ENCODE results near the gene GBF1.
"Not testable (repeated sequence)": the region's sequence is repeated elsewhere in the genome, so short reads cannot be mapped to it uniquely, and the experiment has no call there.

GBF1 gene

GRCh38 chr10:102231357-102232318 lies 13.7 kb upstream of the GBF1 start:
- peak; percentile 72 for DNase-seq

DNA sequence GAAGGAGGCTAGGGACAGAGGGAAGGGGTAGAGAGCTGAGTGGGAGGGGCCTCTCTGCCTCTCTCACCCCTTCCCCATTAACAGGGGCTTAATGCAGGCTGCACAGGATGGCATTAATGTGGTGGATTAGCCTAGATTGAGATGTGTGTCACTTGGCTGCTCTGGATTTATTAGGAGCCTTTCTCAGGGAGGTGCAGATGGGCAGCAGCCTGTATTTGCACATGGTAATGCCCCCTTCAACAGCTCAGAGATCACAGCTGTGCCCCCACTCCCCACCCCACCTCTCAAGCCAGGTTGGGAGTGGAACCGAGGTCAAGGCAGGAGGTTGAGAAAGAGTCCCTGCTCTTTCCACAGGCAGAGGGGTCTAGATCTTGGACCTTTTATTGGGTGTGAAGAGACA lies 11.3 kb upstream of the GBF1 start:
- no peak for DNase-seq

DNA sequence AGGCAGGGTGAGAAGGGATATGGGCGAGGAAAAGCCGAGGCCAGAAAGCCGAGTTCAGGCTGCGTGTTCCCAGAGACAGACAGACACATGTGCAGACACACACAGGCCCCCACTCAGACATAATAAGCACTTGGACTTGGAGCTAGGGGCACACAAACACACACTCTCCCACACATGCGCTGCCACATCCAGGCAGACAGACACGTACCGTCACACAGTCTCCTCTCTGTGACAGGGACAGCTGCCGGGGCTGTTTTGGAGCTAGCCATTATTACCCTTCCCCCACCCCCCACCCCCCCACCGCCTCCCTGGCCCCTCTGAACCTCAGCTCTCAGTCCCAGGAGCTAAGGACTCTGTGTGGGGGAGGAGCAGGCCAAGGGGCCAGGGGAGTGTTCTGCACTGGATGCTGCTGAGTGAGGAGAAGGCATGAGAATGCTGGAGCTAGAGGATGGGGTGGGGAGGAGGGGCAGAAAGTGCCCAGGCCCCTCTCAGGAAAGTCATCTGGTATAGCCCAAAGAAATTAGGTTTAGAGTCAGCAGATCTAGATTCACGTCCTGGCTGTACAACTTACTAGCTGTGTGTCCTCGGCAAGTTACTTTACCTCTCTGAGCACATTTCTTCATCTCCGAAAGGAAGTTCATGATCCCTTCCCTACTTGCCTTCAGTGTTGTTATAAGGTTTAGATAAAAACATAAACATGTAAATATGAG lies 10.3 kb upstream of the GBF1 start:
- no peak for DNase-seq

DNA sequence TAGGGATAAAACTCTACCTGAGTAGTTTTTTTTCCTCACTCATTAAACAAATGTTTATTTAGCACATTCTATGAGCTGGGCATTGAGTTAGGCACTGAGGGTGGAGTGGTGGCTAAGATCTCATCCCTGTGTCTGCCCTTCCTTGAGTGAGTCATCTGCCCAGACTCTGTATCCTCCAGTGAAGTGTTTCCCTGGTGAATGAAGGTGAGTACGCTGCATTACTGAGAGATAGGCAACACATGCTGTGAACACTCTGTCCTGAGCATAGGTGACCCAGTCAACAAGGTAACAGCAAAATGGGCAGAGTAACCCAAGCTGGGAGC lies 9.8 kb upstream of the GBF1 start:
- DNase-seq: no peak

GRCh38 chr10:102236006-102236405 lies 9.3 kb upstream of the GBF1 start:
- DNase-seq: no peak

DNA sequence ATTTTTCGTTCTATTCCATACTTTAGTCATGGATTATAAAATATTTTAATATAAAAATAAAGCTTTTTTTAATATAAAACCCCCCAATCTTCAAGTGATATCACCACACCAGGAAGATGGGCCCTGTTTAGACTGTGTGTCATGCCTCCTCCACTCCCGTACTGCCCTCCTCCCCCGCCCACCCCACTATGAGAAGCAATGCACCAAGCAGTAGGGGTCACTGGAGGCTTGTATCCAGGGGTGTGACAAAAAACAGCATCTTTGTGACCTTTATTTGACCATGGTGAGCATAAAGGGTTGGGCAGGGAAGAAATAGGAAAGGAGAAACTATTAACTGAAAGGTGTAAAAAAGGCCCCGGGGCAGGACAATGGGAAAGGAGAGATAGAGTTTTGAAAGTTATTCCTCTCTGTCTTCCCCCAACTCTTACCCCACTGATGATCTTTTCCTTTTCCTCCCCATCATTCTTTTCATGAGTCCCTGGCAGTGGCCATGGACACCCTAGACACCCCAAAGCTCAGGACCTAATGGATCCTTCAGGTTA lies 7.5 kb upstream of the GBF1 start:
- no peak for DNase-seq

GRCh38 chr10:102240467-102241031 lies 4.8 kb upstream of the GBF1 start:
- no peak for DNase-seq

- DNase-seq: no peak
Measured at GRCh38 chr10:102241032-102241443, 4.3 kb upstream of the GBF1 start.

GRCh38 chr10:102241444-102242117 lies 3.8 kb upstream of the GBF1 start, which contains the start of gene PITX3:
Gene PITX3, minus strand, starts transcription at chr10:102241512. Its CDS starts 9,432 bp downstream, at chr10:102232080.
- peak; percentile 87 for DNase-seq

- DNase-seq: no peak
Measured at GRCh38 chr10:102242118-102242485, 3.2 kb upstream of the GBF1 start.

- no peak for DNase-seq
Measured at GRCh38 chr10:102243309-102243708, 2.0 kb upstream of the GBF1 start.

- DNase-seq: no peak
Measured at GRCh38 chr10:102245932-102246251, 560 bp downstream of the GBF1 start.

GRCh38 chr10:102246261-102246660 lies 929 bp downstream of the GBF1 start:
- no peak for DNase-seq

DNA sequence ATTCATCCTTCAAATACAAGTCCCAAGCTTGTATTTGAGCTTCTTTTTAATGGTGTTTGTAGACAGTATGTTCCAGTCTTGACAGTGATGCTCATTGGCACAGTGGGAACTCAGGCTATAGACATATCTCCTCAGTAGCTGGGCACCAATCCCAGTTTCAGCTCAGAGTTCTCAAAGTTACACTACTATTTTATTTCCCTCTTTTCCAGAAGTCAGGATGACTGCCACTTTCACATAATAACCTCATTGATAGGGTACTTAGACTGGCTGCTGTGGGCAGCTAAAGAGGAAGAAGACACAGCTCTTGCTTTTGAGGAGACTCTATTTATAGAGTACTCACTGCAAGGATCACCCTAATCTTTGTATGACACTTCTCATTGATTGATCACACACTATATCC lies 2.4 kb downstream of the GBF1 start:
- no peak for DNase-seq

DNA sequence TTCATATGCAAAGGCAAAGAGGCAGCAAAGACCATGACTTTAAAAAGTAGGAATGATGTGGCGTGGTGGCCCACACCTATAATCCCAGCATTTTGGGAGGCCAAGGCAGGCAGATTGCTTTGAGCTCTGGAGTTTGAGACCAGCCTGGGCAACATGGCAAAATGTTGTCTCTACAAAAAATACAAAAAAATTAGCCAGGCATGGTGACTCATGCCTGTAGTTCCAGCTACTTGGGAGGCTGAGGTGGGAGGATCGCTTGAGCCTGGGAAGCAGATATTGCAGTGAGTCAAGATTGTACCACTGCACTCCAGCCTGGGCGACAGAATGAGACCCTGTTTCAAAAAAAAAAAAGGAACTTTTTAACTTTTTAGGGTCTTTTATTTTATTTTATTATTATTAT lies 7.2 kb downstream of the GBF1 start:
- DNase-seq: not testable (repeated sequence)

- no peak for DNase-seq
Measured at GRCh38 chr10:102254426-102254825, 9.1 kb downstream of the GBF1 start.

DNA sequence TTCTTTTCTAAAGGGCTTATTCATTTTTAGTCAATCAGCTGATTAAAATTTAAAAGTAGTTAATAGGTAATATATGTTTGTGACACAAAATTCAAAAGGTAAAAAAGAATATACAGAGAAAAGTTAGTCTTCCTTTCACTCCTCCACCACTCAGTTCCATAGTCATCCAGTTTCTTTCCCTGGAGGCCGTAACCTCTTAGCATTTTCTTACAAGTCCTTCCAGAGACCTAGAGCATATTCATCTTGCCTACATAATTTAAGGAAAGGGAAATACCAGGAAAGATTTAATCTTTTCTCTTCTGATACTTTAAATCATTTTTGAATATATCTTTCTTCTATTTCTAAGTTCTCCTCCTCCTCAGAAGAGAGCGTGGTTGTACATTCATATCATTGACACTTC lies 10.1 kb downstream of the GBF1 start:
- DNase-seq: no peak

DNA sequence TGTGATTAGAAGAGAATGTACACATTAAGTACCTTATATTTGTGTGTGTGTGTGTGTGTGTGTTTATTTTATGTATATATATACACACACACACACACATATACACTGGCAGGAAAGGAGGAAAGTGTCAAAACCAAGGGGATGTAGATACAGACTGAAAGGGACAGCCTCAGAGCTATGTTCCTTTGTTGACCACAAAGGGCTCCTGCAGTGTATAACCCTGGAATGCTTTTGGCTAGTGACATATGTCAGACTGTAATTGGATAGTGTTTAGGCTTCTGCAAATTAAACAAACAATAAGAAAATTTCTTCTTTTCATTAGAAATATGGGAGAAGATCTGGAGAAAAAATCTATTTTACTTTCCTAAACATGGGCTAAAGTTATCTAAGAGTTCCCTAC lies 15.9 kb downstream of the GBF1 start:
- DNase-seq: no peak

DNA sequence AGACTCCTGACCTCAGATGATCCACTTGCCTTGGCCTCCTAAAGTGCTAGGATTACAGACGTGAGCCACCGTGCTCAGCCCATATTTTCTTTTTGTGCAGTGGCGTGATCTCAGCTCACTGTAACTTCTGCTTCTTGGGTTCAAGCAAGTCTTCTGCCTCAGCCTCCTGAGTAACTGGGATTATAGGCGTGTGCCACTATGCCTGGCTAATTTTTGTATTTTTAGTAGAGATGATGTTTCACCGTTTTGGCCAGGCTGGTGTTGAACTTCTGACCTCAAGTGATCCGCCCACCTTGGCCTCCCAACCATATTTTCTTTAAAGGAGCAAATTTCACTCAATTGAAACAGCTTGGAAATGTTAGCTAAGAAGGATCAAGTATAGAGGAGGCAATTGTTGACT lies 16.5 kb downstream of the GBF1 start:
- DNase-seq: no peak

GRCh38 chr10:102262744-102263370 lies 17.5 kb downstream of the GBF1 start:
- no peak for DNase-seq

DNA sequence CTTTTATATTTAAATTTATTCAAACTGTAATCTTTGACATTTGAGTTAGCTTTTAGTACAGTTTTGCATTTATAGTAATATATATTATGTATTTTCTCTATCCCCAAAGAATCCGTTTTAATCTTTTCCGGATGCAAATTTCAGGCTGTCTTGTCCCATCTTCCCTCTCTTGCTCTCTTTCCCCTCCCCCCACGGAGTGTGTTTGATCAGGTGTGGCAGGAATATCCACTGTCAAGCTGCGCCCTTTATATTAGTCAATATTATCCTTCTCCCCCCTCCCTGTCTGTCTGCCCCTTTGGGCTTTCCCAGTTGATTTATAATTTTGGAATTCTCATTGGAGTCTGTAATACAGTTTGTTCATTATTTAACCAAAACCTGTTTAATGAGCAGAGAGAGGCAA lies 19.0 kb downstream of the GBF1 start:
- DNase-seq: no peak

- no peak for DNase-seq
Measured at GRCh38 chr10:102266670-102267069, 21.3 kb downstream of the GBF1 start.

- no peak for DNase-seq
Measured at GRCh38 chr10:102267748-102268147, 22.4 kb downstream of the GBF1 start.
